Panc1 (cell line): ENCODE measurements around the gene PIK3R5. TPM values are rescaled to one million over a fixed set of nuclear protein-coding genes. Genes with fewer than 3 reads are reported as not detected.

Experiments used
- ATAC-seq: fragments of 200-7000 bp; cut with Tn5 transposase; 2 replicates; pipeline ENCODE4 v1.9.1; 2020; ENCODE audit warnings: mild to moderate bottlenecking, moderate library complexity
- BruUV-seq: library from RNA; stranded (reverse); fragments of 400-500 nt; replicated peaks from 2 replicates; lab custom pipeline; 2021; lab: Mats Ljungman, UMichigan
- CTCF ChIA-PET: fragments of 300-600 bp; sonication (Branson Sonifier 250); formaldehyde crosslinking; loops from one replicate; lab custom pipeline; 2022; ENCODE audit warnings: antibody characterized with exemption; lab: Charles Lee
- POLR2A ChIA-PET: fragments of 300-600 bp; sonication (Branson Sonifier 250); formaldehyde crosslinking; loops from one replicate; lab custom pipeline; 2022; ENCODE audit warnings: antibody characterized with exemption; lab: Charles Lee
- DNase-seq: peaks from one replicate; pipeline ENCODE4 v3.0.0-alpha.2; 2010; ENCODE audit warnings: low read depth, low spot score
- H3K27ac ChIP-seq: 2 replicates; pipeline ENCODE4 v1.5.1; 2011; ENCODE audit warnings: mild to moderate bottlenecking, low read length, inconsistent platforms
- H3K27me3 ChIP-seq: fragments of 200-500 bp; sonication (Bioruptor generic); 2 replicates; pipeline ENCODE4 v1.6.0; 2014; ENCODE audit warnings: low read length, inconsistent platforms; ENCODE audit not compliant: control insufficient read depth, insufficient read depth
- H3K36me3 ChIP-seq: fragments of 200-500 bp; sonication (Bioruptor generic); 2 replicates; pipeline ENCODE4 v1.5.1; 2014; ENCODE audit warnings: inconsistent platforms, mild to moderate bottlenecking, low read length, moderate library complexity; ENCODE audit not compliant: control insufficient read depth, insufficient read depth
- H3K4me1 ChIP-seq: 2 replicates; pipeline ENCODE4 v1.5.1; 2011; ENCODE audit warnings: inconsistent platforms, mild to moderate bottlenecking, low read length, moderate library complexity; ENCODE audit not compliant: control insufficient read depth, insufficient read depth
- H3K4me3 ChIP-seq, 2 experiments: 2 replicates each; pipeline ENCODE4 v1.5.1; 2011 to 2012; ENCODE audit warnings: low read depth in 2 of 2, low read length in 2 of 2, mild to moderate bottlenecking in 2 of 2, inconsistent platforms in 1 of 2, moderate library complexity in 1 of 2
- H3K9me3 ChIP-seq: fragments of 200-500 bp; sonication (Bioruptor generic); 2 replicates; pipeline ENCODE4 v1.5.1; 2014; ENCODE audit warnings: low read depth, mild to moderate bottlenecking, inconsistent platforms, low read length, moderate library complexity; ENCODE audit not compliant: control insufficient read depth, insufficient read depth
- CTCF ChIP-seq: fragments of 450-650 bp; IDR thresholded peaks from 2 replicates; pipeline ENCODE4 v1.5.1; 2017; ENCODE audit warnings: mild to moderate bottlenecking
- POLR2AphosphoS5 ChIP-seq: IDR thresholded peaks from 2 replicates; pipeline ENCODE4 v1.6.1; 2012; ENCODE audit warnings: mild to moderate bottlenecking, low read depth, low read length, moderate library complexity
- REST ChIP-seq, 2 experiments: IDR thresholded peaks; 2 replicates each; pipeline ENCODE4 v1.6.1; 2011 to 2012; ENCODE audit warnings: low read depth in 2 of 2, control low read depth in 1 of 2, low read length in 1 of 2, mild to moderate bottlenecking in 1 of 2, moderate library complexity in 1 of 2; ENCODE audit not compliant: insufficient read depth in 1 of 2
- SIN3A ChIP-seq: IDR thresholded peaks from 2 replicates; pipeline ENCODE4 v1.6.1; 2012; ENCODE audit warnings: low read depth, mild to moderate bottlenecking, low read length, moderate library complexity, borderline replicate concordance; ENCODE audit not compliant: insufficient read depth
- TCF7L2 ChIP-seq: IDR thresholded peaks from 2 replicates; pipeline ENCODE4 v1.6.1; 2011; ENCODE audit warnings: mild to moderate bottlenecking, low read depth, low read length, inconsistent platforms
- in situ Hi-C: cut with HindIII; loops from 2 replicates; pipeline ENCODE4 v1.10.0; 2016; ENCODE audit warnings: low sequenced_read_pairs, low pct_unique_long_range_greater_than_20kb
- intact Hi-C: fragments of 100-400 bp; cut with micrococcal nuclease; formaldehyde crosslinking; loops from one replicate; pipeline ENCODE4 v1.10.0; 2022; ENCODE audit not compliant: unreplicated experiment
- total RNA-seq: library from RNA; stranded (reverse); gene quantifications from one replicate; pipeline ENCODE4 v1.2.1, GENCODE V29; 2021; ENCODE audit not compliant: unreplicated experiment

Gene PIK3R5
- total RNA-seq, 1 experiment from 2014 or later: 0.15 TPM

- no peaks in the 10 kb centered on the region for H3K9me3 ChIP-seq
- BruUV-seq: no TSS peak
- ATAC-seq (no peak), DNase-seq (no peak)
- intact Hi-C loops: no loop called here
- POLR2A ChIA-PET: no interaction called here
- no peaks in the 10 kb centered on the region for H3K4me1 ChIP-seq
- H3K27me3 ChIP-seq: peaks cover 5% of the 10 kb centered on the region
- CTCF ChIA-PET: no interaction called here
- no peak for TF ChIP-seq CTCF
- TF ChIP-seq SIN3A: no peak
- TF ChIP-seq POLR2AphosphoS5: no peak
- TF ChIP-seq REST (IDR thresholded peaks at IDR 0.05; ENCODE audit: insufficient read depth in 1 of 2, low read depth in 2 of 2, low read length in 1 of 2): no peak
- TF ChIP-seq TCF7L2: no peak
- H3K4me3 ChIP-seq: no peak overlapping the region
- in situ Hi-C loops: no loop called here
- no peaks in the 10 kb centered on the region for H3K36me3 ChIP-seq
- no peak overlapping the region for H3K27ac ChIP-seq
These were observed 10.2 kb downstream of the PIK3R5 start for GRCh38 chr17:8955021-8955959.

- POLR2A ChIA-PET: no interaction called here
- H3K27me3 ChIP-seq: peaks cover 5% of the 10 kb centered on the region
- no peaks in the 10 kb centered on the region for H3K9me3 ChIP-seq
- no TSS peak for BruUV-seq
- H3K27ac ChIP-seq: no peak overlapping the region
- intact Hi-C loops: no loop called here
- H3K4me1 ChIP-seq: no peaks in the 10 kb centered on the region
- DNase-seq: no peak
- TF ChIP-seq CTCF (no peak), SIN3A (no peak), TCF7L2 (no peak), POLR2AphosphoS5 (no peak), REST (IDR thresholded peaks at IDR 0.05; ENCODE audit: insufficient read depth in 1 of 2, low read depth in 2 of 2, low read length in 1 of 2) (no peak)
- in situ Hi-C loops: no loop called here
- CTCF ChIA-PET: no interaction called here
- H3K36me3 ChIP-seq: no peaks in the 10 kb centered on the region
- no peak overlapping the region for H3K4me3 ChIP-seq
- no peak for ATAC-seq
These were observed 11.2 kb downstream of the PIK3R5 start for GRCh38 chr17:8954339-8954738.
